Measurements from ENCODE around the gene CFAP299.

DNA sequence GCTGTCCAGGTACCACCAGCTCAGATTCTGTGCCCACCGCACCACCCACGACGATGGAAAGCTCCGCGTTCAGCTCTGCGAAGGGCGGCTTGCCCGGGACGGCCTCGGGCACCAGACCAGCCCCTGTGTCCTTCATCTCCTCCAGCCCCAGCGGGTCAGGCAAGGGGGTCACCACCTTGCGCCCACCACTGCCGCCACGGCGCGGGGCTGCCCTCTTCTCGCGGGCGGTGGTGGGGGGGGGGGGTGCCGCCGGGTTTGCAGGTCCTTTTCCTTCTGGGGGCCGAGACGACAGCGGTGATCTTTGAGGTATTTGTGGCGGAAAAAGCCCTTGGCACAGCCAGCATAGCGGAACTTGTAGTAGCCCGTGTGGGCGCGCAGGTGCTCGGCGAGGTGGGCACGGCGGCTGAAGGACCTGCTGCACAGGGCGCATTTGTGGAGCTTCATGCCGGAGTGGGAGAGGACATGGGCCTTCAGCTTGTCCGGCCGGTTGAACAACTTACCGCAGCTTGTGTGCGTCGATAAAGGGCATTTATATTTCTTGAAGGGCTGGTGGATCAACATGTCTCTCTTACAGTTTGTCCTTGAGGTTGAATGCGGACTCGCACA is 50.9 kb downstream of the CFAP299 start:
- TF ChIP-seq JUN (IDR thresholded peaks at IDR 0.05): no peak
- TF ChIP-seq REST (IDR thresholded peaks at IDR 0.05): no peak
- no peak for TF ChIP-seq CTCF (IDR thresholded peaks at IDR 0.05)
- TF ChIP-seq FOSB (CRISPR knock-in tag; IDR thresholded peaks at IDR 0.05): no peak
- no peak for TF ChIP-seq MYC (IDR thresholded peaks at IDR 0.05; ENCODE audit: borderline replicate concordance, low read length)
- TF ChIP-seq POLR2A (IDR thresholded peaks at IDR 0.05; ENCODE audit: low read length): no peak
- no peak for TF ChIP-seq JUNB (IDR thresholded peaks at IDR 0.05)
- TF ChIP-seq, protein P1, sequence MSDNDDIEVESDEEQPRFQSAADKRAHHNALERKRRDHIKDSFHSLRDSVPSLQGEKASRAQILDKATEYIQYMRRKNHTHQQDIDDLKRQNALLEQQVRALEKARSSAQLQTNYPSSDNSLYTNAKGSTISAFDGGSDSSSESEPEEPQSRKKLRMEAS (IDR thresholded peaks at IDR 0.05): no peak
- no peak for TF ChIP-seq SMC3 (IDR thresholded peaks at IDR 0.05)
- TF ChIP-seq PHF8 (IDR thresholded peaks at IDR 0.05; ENCODE audit: borderline replicate concordance, low read depth): no peak
- TF ChIP-seq BHLHE40 (IDR thresholded peaks at IDR 0.05; ENCODE audit: low read depth, low read length): no peak
- no peak for TF ChIP-seq CBX8 (IDR thresholded peaks at IDR 0.05)
- TF ChIP-seq RAD21 (conservative IDR thresholded peaks at IDR 0.05 in 1 of 2, IDR thresholded peaks at IDR 0.05 in 1 of 2): no peak
- no peak for TF ChIP-seq KDM5A (IDR thresholded peaks at IDR 0.05)

Data from A549 (cell line).